Muscle of back (tissue), 10 donors: ENCODE results near the gene ANAPC7. TPM values are rescaled to one million over a fixed set of nuclear protein-coding genes. Genes with fewer than 3 reads are reported as not detected.

Source experiments
- polyA plus RNA-seq, 10 donors: library from polyadenylated mRNA; unstranded; fragments of 120-200 nt; gene quantifications; one replicate each; pipeline ENCODE4 v1.2.1, GENCODE V29; 2013; ENCODE audit not compliant: insufficient read length in 10 of 10

Gene ANAPC7
- polyA plus RNA-seq, 10 donors, result 43.4 to 79.3 (median 61.6) TPM

Other genes with a start within 250 kb of the ANAPC7 start
- gene ATP2A2, start 122.5 kb downstream of the ANAPC7 start, polyA plus RNA-seq, result 100 to 1,000 TPM; 521 to 744 (median 631) TPM
- gene ARPC3, start 46.6 kb upstream of the ANAPC7 start, polyA plus RNA-seq, result 100 to 1,000 TPM; 126 to 172 (median 132) TPM
- gene GPN3, start 64.5 kb upstream of the ANAPC7 start, polyA plus RNA-seq, result 10 to 100 TPM; 20.6 to 27.6 (median 23.8) TPM
- gene FAM216A, start 65.1 kb upstream of the ANAPC7 start, polyA plus RNA-seq, result 10 to 100 TPM; 14.3 to 23.3 (median 16.5) TPM
- gene VPS29, start 98.4 kb upstream of the ANAPC7 start, polyA plus RNA-seq, result 100 to 1,000 TPM; 118 to 166 (median 134) TPM
- 1 to 10 TPM; 2.0 to 6.3 (median 3.3) TPM for gene RAD9B, start 98.6 kb upstream of the ANAPC7 start, polyA plus RNA-seq
- gene PPTC7, start 179.6 kb upstream of the ANAPC7 start, polyA plus RNA-seq, result 10 to 100 TPM in 9 of 10 donors, 1 to 10 TPM in 1; 9.6 to 15.0 (median 12.1) TPM
- 10 to 100 TPM; 15.6 to 32.4 (median 19.9) TPM for gene TCTN1, start 210.4 kb upstream of the ANAPC7 start, polyA plus RNA-seq